Endothelial cell of umbilical vein (primary cell): ENCODE results near the gene MTERF4. TPM values are rescaled to one million over a fixed set of nuclear protein-coding genes. Genes with fewer than 3 reads are reported as not detected.

Experiments
- BruUV-seq: library from RNA; stranded (reverse); fragments of 400-500 nt; replicated peaks from 2 replicates; lab custom pipeline; 2021; lab: Mats Ljungman, UMichigan
- CTCF ChIA-PET: fragments of 300-600, 350-600 bp; sonication (Branson Sonifier 250); formaldehyde crosslinking; loops from one replicate; lab custom pipeline; 2021; ENCODE audit warnings: antibody characterized with exemption, inconsistent platforms; lab: Charles Lee
- POLR2A ChIA-PET: fragments of 300-600, 350-600 bp; sonication (Branson Sonifier 250); formaldehyde crosslinking; loops from one replicate; lab custom pipeline; 2021; ENCODE audit warnings: antibody characterized with exemption, inconsistent platforms; lab: Charles Lee
- DNase-seq: peaks from one replicate; pipeline ENCODE4 v3.0.0-alpha.2; 2011; ENCODE audit warnings: low read depth, low spot score
- FAIRE-seq: peaks from 2 replicates; lab custom pipeline; 2011; peaks lifted over from hg19 to GRCh38; lab: Jason Lieb, UNC
- H2AFZ ChIP-seq: 2 replicates; pipeline ENCODE4 v1.6.0; 2012; ENCODE audit warnings: low read depth, low read length, control low read depth, inconsistent platforms
- H3K27ac ChIP-seq: 2 replicates; pipeline ENCODE4 v1.5.1; 2011; ENCODE audit warnings: low read depth, mild to moderate bottlenecking, control low read depth, low read length, moderate library complexity; ENCODE audit not compliant: insufficient read depth
- H3K27me3 ChIP-seq, 2 experiments: 2 replicates each; pipeline versions ENCODE4 v1.6.0 to v1.6.1; 2011; ENCODE audit warnings: low read length in 2 of 2, mixed read lengths in 1 of 2; ENCODE audit not compliant: control insufficient read depth in 2 of 2, insufficient read depth in 2 of 2
- H3K36me3 ChIP-seq, 2 experiments: 2 replicates in 1 of 2; 3 replicates in 1 of 2; pipeline ENCODE4 v1.5.1; 2011; ENCODE audit warnings: low read length in 2 of 2, mild to moderate bottlenecking in 1 of 2, moderate library complexity in 1 of 2; ENCODE audit not compliant: control insufficient read depth in 2 of 2, insufficient read depth in 2 of 2; ENCODE audit errors: extremely low read depth in 1 of 2
- H3K4me1 ChIP-seq: 3 replicates; pipeline ENCODE4 v1.5.1; 2011; ENCODE audit warnings: mild to moderate bottlenecking, low read length; ENCODE audit not compliant: control insufficient read depth, insufficient read depth; ENCODE audit errors: extremely low read depth
- H3K4me2 ChIP-seq: 2 replicates; pipeline ENCODE4 v1.6.1; 2011; ENCODE audit warnings: low read length, control low read depth, mixed read lengths; ENCODE audit not compliant: insufficient read depth
- H3K4me3 ChIP-seq, 3 experiments: fragments of 200-600 bp in 1 of 3; sonication (generic), shearing (Covaris generic) in 1 of 3; replicated peaks in 1 of 3; 2 replicates each; pipeline ENCODE4 v1.5.1; 2011 to 2016; ENCODE audit warnings: control low read depth in 3 of 3, low read length in 3 of 3, mild to moderate bottlenecking in 2 of 3, inconsistent platforms in 1 of 3, low read depth in 1 of 3, moderate library complexity in 1 of 3; ENCODE audit not compliant: insufficient read depth in 1 of 3
- H3K79me2 ChIP-seq: 2 replicates; pipeline ENCODE4 v1.6.0; 2012; ENCODE audit warnings: low read length, inconsistent platforms; ENCODE audit not compliant: control insufficient read depth, insufficient read depth
- H3K9ac ChIP-seq: replicated peaks from 2 replicates; pipeline ENCODE3; 2011; ENCODE audit warnings: low read length, control low read depth; ENCODE audit not compliant: insufficient read depth; ENCODE audit errors: extremely low read depth
- H3K9me1 ChIP-seq: replicated peaks from 3 replicates; pipeline ENCODE4 v1.6.0; 2011; ENCODE audit warnings: mild to moderate bottlenecking, low read length; ENCODE audit not compliant: control insufficient read depth, insufficient read depth; ENCODE audit errors: extremely low read depth
- H3K9me3 ChIP-seq: replicated peaks from 2 replicates; pipeline ENCODE4 v1.5.1; 2012; ENCODE audit warnings: low read length, inconsistent platforms; ENCODE audit not compliant: control insufficient read depth, insufficient read depth
- H4K20me1 ChIP-seq: replicated peaks from 2 replicates; pipeline ENCODE3; 2011; ENCODE audit warnings: mild to moderate bottlenecking, low read length; ENCODE audit not compliant: control insufficient read depth, insufficient read depth; ENCODE audit errors: extremely low read depth
- EZH2 ChIP-seq: IDR thresholded peaks from 2 replicates; pipeline ENCODE4 v1.6.1; 2012; ENCODE audit warnings: borderline replicate concordance, low read depth, mild to moderate bottlenecking, moderate library complexity, low read length, inconsistent platforms; ENCODE audit not compliant: severe bottlenecking
- FOS ChIP-seq: IDR thresholded peaks from 2 replicates; pipeline ENCODE4 v1.6.1; 2011; ENCODE audit warnings: mild to moderate bottlenecking, low read length, moderate library complexity, borderline replicate concordance; ENCODE audit not compliant: insufficient read depth
- GATA2 ChIP-seq: IDR thresholded peaks from 2 replicates; pipeline ENCODE4 v1.7.0; 2011; ENCODE audit warnings: low read depth, mild to moderate bottlenecking, moderate library complexity, mixed read lengths, low read length; ENCODE audit not compliant: insufficient read length, insufficient read depth
- JUN ChIP-seq: IDR thresholded peaks from 2 replicates; pipeline ENCODE4 v1.6.1; 2011; ENCODE audit warnings: borderline replicate concordance, low read depth; ENCODE audit not compliant: insufficient read length, insufficient read depth
- MYC ChIP-seq: IDR thresholded peaks from one replicate; pipeline ENCODE4 v1.6.1; 2011; ENCODE audit warnings: mild to moderate bottlenecking, low read depth, low read length
- POLR2A ChIP-seq: IDR thresholded peaks from 2 replicates; pipeline ENCODE4 v1.6.1; 2012; ENCODE audit warnings: low read depth, mild to moderate bottlenecking, control low read depth, low read length
- POLR2AphosphoS5 ChIP-seq: IDR thresholded peaks from 2 replicates; pipeline ENCODE4 v1.6.1; 2012; ENCODE audit warnings: low read depth, mild to moderate bottlenecking, control low read depth, low read length, moderate library complexity; ENCODE audit not compliant: insufficient read depth
- dilution Hi-C: fragments of 300-500 bp; cut with MboI; formaldehyde crosslinking; loops from one replicate; pipeline ENCODE4 v1.15.0; 2019; ENCODE audit warnings: low sequenced_read_pairs; ENCODE audit not compliant: extremely low pct_ligation_motif_present
- intact Hi-C: fragments of 100-400 bp; cut with micrococcal nuclease; formaldehyde crosslinking; loops from one replicate; pipeline ENCODE4 v1.10.0; 2022
- polyA plus RNA-seq, 4 experiments: library from polyadenylated mRNA; depleted of rRNA in 3 of 4; stranded (reverse) in 3 of 4; unstranded in 1 of 4; fragments of >200 nt; gene quantifications; 2 replicates each; pipeline versions ENCODE4 v1.2.1 to v1.2.3, GENCODE V29; 2011 to 2012; ENCODE audit warnings: missing spikeins in 1 of 4
- total RNA-seq: library from RNA; stranded (reverse); gene quantifications from 2 replicates; pipeline ENCODE4 v1.2.3, GENCODE V29; 2021
- TF ChIP-seq, protein P1 (sequence below): IDR thresholded peaks from 2 replicates; pipeline ENCODE4 v1.6.1; 2011; ENCODE audit not compliant: insufficient read depth, insufficient read length
- TF ChIP-seq, protein P2 (sequence below), 2 donors: IDR thresholded peaks; 1 replicate in 1 of 2; 2 replicates in 1 of 2; pipeline ENCODE4 v1.5.1; 2011; ENCODE audit warnings: low read length in 2 of 2, mild to moderate bottlenecking in 2 of 2, moderate library complexity in 2 of 2, control low read depth in 1 of 2, inconsistent platforms in 1 of 2, low read depth in 1 of 2; ENCODE audit not compliant: insufficient read depth in 1 of 2; ENCODE audit errors: extremely low read depth in 1 of 2

MTERF4 gene
- total and polyA plus RNA-seq, 2 donors (not counting 3 experiments of a cell fraction or from before 2014, with no cell fraction given) = 14.7 to 27.3 TPM

DNA sequence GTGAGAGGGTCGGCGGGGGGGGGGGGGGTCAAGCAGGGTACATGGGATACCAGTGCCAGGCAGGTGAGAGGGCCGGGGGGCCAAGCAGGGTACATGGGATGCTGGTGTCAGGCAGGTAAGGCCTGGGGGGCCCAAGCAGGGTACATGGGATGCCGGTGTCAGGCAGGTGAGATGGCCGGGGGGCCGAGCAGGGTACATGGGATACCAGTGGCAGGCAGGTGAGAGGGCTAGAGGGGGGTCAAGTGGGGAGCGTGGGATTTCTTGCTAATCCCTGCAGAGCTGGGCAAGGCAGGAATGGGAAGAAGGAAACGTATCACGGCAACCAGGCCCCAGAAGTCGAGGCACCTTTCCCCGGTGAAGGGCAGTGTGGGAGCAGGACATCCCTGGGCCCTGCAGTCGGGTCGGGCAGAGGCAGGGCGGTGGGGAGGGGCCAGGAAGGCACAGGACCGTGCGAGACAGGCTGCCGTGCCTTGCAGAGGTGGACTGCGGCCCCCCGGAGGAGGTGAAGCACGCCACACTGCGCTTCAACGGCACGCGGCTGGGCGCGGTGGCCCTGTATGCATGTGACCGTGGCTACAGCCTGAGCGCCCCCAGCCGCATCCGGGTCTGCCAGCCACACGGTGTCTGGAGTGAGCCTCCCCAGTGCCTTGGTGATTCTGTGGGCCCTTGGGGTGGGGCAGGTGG is 49.3 kb downstream of the MTERF4 start:
- CTCF ChIA-PET = interaction anchor here (1.0 kb wide), 1 partner anchor 10 kb away, joined by 3 read pairs; no protein-coding TSS in a partner anchor
- intact Hi-C loops (no loop called here), dilution Hi-C loops (no loop called here)
- DNase-seq = no peak
- FAIRE-seq = no peak
- no peaks in the 10 kb centered on the region for H3K4me1 ChIP-seq
- no peak overlapping the region for H3K27ac ChIP-seq
- H3K9me1 ChIP-seq = no peaks in the 10 kb centered on the region
- no peak overlapping the region for H3K9ac ChIP-seq
- H3K4me2 ChIP-seq = no peak overlapping the region
- no peaks in the 10 kb centered on the region for H4K20me1 ChIP-seq
- no peaks in the 10 kb centered on the region for H3K27me3 ChIP-seq
- H3K9me3 ChIP-seq = no peaks in the 10 kb centered on the region
- H3K79me2 ChIP-seq = no peaks in the 10 kb centered on the region
- peaks cover 0 to 9% of the 10 kb centered on the region in 2 experiments for H3K36me3 ChIP-seq
- BruUV-seq = no TSS peak
- POLR2A ChIA-PET = no interaction called here
- no peak overlapping the region for H2AFZ ChIP-seq
- no peak for TF ChIP-seq MYC
- TF ChIP-seq POLR2A = no peak
- TF ChIP-seq, protein P1, sequence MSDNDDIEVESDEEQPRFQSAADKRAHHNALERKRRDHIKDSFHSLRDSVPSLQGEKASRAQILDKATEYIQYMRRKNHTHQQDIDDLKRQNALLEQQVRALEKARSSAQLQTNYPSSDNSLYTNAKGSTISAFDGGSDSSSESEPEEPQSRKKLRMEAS = no peak
- TF ChIP-seq FOS = no peak
- no peak for TF ChIP-seq GATA2
- no peak for TF ChIP-seq POLR2AphosphoS5
- TF ChIP-seq, protein P2, sequence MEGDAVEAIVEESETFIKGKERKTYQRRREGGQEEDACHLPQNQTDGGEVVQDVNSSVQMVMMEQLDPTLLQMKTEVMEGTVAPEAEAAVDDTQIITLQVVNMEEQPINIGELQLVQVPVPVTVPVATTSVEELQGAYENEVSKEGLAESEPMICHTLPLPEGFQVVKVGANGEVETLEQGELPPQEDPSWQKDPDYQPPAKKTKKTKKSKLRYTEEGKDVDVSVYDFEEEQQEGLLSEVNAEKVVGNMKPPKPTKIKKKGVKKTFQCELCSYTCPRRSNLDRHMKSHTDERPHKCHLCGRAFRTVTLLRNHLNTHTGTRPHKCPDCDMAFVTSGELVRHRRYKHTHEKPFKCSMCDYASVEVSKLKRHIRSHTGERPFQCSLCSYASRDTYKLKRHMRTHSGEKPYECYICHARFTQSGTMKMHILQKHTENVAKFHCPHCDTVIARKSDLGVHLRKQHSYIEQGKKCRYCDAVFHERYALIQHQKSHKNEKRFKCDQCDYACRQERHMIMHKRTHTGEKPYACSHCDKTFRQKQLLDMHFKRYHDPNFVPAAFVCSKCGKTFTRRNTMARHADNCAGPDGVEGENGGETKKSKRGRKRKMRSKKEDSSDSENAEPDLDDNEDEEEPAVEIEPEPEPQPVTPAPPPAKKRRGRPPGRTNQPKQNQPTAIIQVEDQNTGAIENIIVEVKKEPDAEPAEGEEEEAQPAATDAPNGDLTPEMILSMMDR (IDR thresholded peaks at IDR 0.05; ENCODE audit: extremely low read depth in 1 of 2, insufficient read depth in 1 of 2, low read depth in 1 of 2, low read length in 2 of 2) = no peak
- TF ChIP-seq EZH2 = no peak
- no peak for TF ChIP-seq JUN
- no peak overlapping the region for H3K4me3 ChIP-seq
